Measurements from ENCODE around the gene UBR3.
"Not testable (repeated sequence)": the region's sequence is repeated elsewhere in the genome, so short reads cannot be mapped to it uniquely, and the experiment has no call there.

UBR3 gene

DNA sequence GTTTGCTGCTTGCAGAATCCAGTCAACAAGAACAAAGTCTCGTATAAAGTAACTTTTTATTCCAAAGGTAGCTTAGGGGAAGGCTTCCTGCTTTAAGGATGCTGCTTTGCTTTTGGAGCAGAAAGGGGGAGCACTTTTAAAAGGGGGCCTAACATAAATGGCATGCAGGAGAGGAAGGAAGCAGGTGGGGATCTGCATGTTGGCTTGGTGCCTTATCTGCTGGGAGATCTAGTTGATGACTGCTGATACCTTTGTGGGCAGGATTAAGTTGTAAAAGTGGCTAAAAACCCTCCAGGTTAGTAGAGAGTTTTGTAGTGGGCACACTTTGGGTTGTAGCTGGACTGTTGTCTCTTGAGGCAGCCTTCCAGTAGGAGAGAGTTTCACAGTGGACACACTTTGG, 22.5 kb downstream of the UBR3 start:
- TF ChIP-seq, protein P1, sequence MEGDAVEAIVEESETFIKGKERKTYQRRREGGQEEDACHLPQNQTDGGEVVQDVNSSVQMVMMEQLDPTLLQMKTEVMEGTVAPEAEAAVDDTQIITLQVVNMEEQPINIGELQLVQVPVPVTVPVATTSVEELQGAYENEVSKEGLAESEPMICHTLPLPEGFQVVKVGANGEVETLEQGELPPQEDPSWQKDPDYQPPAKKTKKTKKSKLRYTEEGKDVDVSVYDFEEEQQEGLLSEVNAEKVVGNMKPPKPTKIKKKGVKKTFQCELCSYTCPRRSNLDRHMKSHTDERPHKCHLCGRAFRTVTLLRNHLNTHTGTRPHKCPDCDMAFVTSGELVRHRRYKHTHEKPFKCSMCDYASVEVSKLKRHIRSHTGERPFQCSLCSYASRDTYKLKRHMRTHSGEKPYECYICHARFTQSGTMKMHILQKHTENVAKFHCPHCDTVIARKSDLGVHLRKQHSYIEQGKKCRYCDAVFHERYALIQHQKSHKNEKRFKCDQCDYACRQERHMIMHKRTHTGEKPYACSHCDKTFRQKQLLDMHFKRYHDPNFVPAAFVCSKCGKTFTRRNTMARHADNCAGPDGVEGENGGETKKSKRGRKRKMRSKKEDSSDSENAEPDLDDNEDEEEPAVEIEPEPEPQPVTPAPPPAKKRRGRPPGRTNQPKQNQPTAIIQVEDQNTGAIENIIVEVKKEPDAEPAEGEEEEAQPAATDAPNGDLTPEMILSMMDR (conservative IDR thresholded peaks at IDR 0.05): no peak
- no peak overlapping the region for H3K27ac ChIP-seq

DNA sequence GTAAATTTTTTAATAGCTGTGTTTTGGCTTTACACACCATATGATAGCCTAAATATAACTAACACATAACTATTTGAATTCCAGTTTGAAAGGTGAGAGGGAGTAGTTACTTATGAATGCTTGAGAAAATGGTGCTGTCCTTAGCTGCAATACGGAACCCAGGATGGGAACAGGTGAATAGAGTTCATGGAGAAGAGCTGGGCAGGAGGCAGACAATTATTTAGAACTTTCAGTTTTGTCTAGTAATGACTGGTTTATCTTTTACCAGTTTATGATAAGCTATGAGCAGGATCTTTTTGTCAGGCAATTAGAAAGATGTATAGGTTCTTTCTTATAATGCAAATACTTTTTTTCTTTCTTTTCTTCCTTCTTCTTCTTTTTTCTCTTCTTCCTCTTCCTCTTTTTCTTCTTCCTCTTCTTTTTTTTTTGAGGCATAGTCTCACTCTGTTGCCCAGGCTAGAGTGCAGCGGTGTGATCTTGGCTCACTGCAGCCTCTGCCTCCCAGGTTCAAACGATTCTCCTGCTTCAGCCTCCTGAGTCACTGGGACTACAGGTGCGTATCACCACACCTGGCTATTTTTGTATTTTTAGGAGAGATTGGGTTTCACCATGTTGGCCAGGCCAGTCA, 25.9 kb downstream of the UBR3 start:
- TF ChIP-seq, protein P1 (conservative IDR thresholded peaks at IDR 0.05): no peak

DNA sequence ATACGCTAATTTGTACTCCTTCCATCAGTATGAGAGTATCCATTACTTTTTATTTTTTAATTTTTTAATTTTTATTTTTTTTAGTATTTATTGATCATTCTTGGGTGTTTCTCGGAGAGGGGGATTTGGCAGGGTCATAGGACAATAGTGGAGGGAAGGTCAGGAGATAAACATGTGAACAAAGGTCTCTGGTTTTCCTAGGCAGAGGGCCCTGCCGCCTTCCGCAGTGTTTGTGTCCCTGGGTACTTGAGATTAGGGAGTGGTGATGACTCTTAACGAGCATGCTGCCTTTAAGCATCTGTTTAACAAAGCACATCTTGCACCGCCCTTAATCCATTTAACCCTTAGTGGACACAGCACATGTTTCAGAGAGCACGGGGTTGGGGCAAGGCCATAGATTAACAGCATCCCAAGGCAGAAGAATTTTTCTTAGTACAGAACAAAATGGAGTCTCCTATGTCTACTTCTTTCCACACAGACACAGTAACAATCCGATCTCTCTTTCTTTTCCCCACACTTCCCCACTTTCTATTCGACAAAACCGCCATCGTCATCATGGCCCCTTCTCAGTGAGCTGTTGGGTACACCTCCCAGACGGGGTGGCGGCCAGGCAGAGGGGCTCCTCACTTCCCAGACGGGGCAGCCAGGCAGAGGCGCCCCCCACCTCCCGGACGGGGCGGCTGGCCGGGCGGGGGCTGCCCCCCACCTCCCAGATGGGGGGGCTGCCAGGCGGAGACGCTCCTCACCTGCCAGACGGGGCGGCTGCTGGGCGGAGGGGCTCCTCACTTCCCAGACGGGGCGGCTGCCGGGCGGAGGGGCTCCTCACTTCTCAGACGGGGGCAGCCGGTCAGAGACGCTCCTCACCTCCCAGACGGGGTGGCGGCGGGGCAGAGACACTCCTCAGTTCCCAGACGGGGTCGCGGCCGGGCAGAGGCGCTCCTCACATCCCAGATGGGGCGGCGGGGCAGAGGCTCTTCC, 28.3 kb downstream of the UBR3 start:
- not testable (repeated sequence) for H3K27ac ChIP-seq

More for the DNA sequence above, 25.9 kb downstream of the UBR3 start:
- no peak overlapping the region for H3K27ac ChIP-seq

DNA sequence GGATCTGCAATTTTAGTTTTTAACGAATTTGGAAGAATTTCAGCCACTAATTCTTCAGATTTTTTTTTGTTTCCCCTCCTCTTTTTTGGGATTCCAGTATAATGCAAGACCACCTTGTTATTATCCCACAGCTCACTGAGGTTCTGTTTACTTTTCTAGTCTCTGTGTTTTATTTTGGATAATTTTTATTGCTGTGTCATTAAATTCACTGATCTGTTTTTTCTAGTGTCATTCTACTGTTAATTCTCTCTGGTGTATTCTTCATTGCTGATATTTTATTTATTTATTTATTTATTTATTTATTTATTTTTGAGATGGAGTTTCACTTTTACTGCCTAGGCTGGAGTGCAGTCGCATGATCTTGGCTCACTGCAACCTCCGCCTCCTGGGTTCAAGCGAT, 32.2 kb downstream of the UBR3 start:
- TF ChIP-seq, protein P1 (conservative IDR thresholded peaks at IDR 0.05): no peak
- H3K27ac ChIP-seq: no peak overlapping the region

DNA sequence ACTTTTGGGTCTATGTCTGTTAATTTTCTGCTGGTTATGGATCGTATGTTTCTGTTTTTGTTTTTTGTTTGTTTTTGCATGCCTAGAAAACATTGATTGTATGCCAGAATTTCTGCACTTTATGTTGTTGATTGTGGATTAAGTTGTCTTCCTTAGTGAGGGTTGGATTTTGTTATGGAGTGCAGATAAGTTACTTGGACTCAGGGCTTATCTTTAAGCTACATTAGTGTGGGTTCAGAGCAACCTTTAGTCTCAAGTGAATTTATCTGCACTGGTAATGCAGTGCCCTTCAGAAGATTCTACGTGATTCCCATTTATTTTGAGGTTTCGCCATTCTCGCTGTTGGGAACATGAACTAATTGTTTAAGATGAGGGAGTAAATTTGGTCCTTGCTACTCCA, 32.9 kb downstream of the UBR3 start:
- TF ChIP-seq, protein P1 (conservative IDR thresholded peaks at IDR 0.05): no peak
- H3K27ac ChIP-seq: no peak overlapping the region

DNA sequence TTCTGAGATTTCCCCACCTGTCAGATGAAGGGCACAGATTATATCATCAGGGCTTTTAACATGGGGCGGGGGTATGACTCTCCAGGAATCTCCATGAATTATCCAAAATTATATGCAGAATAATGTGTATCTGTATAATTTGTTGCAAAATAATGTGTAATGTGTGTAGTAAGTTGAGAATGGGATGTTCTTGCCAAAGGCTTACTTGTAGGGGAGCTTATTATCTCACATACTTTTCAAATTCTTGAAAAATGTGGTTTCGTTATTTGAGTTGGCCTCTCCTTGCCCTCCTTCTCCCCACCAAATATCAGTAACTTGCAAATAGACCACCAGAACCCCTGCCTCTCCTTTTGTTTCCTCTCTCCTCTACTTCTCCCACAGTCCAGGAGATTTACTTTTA, 35.6 kb downstream of the UBR3 start:
- TF ChIP-seq, protein P1 (conservative IDR thresholded peaks at IDR 0.05): no peak
- H3K27ac ChIP-seq: no peak overlapping the region

DNA sequence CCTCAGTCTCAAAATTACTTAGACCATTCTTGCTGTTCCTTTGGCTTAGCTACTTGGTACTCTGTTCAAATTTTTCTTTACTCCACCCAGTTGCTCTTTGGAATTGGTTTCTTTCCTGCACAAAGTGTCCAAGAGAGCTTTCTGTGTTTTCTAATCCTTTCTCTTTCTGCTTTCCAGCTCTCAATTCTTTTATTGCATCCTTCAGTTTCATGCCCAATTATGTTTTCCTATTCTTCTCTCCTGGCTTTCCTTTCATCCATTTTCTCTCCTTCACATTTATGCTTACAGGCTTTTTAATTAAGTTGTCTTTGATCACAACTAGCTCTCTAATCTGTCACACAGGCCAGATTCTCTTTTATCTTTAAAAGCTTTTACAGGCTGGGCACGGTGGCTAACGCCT, 38.2 kb downstream of the UBR3 start:
- TF ChIP-seq, protein P1 (conservative IDR thresholded peaks at IDR 0.05): no peak
- no peak overlapping the region for H3K27ac ChIP-seq

DNA sequence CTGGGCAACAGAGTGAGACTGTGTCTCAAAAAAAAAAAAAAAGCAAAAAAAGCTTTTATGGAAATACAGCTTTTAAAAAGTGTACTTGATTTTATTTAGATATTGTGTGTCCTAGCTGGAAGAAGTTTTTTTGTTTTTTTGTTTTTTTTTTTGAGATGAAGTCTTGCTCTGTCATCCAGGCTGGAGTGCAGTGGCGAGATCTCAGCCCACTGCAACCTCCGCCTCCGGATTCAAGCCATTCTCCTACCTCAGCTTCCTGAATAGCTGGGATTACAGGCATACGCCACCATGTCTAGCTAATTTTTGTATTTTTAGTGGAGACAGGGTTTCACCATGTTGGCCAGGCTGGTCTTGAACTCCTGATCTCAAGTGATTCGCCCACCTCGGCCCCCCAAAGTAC, 39.0 kb downstream of the UBR3 start:
- not testable (repeated sequence) for H3K27ac ChIP-seq

Measured in VCaP (cell line).